GM19463 (cell line): ENCODE measurements around the gene DMKN.

Experiments used
- ATAC-seq: cut with Tn5 transposase; IDR thresholded peaks from one replicate; pipeline ENCODE4 v1.9.1; 2021; ENCODE audit warnings: mild to moderate bottlenecking, moderate library complexity; ENCODE audit not compliant: unreplicated experiment

DMKN gene

GRCh38 chr19:35513628-35514281, at the start of gene DMKN:
TSS of gene DMKN (minus strand) at chr19:35513649. CDS start at chr19:35513475, 174 bp downstream.
- no peak for ATAC-seq

DNA sequence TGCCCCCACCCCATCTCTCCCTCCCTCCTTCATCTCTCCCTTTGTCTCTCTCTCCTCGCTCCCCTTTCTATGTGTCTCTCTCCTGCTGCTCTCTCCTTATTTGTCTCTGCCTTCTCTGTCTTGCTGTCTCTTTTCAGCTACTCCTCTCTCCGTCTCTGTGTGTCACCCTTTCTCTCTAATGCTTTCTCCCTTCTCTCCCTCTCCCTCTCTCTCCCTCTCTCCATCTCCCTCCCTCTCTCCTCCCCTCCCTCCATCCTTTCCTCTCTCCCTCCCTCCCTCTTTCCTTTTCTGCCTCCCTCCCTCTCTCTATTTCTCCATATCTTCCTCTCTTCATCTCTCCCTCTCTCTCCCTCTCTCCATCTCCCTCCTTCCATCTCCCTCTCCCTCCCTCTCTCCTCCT, 49.3 kb upstream of the DMKN start:
- ATAC-seq = no peak

- ATAC-seq = no peak
Measured at GRCh38 chr19:35562336-35562735, 48.9 kb upstream of the DMKN start.

- no peak for ATAC-seq
Measured at GRCh38 chr19:35561436-35561835, 48.0 kb upstream of the DMKN start.

GRCh38 chr19:35560677-35561076, 47.2 kb upstream of the DMKN start:
- no peak for ATAC-seq

- no peak for ATAC-seq
Measured at GRCh38 chr19:35560271-35560670, 46.8 kb upstream of the DMKN start.

DNA sequence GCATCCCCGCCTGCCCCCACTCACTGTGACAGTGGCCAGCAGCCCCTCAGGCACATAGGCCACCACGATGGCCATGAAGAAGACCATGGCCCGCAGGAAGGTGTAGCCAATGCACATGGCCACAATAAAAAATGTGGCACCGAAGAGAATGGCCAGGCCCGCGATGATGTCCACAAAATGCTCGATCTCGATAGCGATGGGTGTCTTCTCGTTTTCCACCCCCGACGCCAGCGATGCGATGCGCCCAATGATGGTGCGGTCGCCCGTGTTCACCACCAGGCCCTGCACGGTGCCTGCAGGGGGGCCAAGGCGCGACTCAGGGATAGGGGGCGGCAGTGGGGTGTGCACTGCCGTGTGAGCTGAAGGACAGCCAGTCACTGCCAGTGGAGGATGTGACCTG, 46.3 kb upstream of the DMKN start:
- no peak for ATAC-seq

DNA sequence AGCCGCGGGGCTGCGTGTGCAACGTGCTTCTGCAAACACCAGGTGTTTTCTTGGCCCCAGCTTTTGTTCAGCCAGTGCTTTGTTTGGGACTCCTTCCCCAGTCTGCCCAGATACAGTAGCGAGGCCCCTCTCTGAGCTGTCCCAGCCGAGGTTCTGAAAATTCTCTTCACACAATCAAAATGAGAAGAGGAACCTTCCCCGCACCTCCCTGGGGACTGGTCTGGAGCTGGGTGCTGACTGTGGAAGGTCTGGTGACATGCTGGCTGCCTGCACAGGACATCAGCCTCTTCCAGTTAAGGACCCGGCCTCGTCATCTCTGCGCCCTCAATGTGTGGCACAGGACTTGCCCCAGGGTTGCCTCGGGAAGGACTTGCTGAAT, 45.8 kb upstream of the DMKN start:
- ATAC-seq = no peak

- no peak for ATAC-seq
Measured at GRCh38 chr19:35558400-35559280, 45.2 kb upstream of the DMKN start.

DNA sequence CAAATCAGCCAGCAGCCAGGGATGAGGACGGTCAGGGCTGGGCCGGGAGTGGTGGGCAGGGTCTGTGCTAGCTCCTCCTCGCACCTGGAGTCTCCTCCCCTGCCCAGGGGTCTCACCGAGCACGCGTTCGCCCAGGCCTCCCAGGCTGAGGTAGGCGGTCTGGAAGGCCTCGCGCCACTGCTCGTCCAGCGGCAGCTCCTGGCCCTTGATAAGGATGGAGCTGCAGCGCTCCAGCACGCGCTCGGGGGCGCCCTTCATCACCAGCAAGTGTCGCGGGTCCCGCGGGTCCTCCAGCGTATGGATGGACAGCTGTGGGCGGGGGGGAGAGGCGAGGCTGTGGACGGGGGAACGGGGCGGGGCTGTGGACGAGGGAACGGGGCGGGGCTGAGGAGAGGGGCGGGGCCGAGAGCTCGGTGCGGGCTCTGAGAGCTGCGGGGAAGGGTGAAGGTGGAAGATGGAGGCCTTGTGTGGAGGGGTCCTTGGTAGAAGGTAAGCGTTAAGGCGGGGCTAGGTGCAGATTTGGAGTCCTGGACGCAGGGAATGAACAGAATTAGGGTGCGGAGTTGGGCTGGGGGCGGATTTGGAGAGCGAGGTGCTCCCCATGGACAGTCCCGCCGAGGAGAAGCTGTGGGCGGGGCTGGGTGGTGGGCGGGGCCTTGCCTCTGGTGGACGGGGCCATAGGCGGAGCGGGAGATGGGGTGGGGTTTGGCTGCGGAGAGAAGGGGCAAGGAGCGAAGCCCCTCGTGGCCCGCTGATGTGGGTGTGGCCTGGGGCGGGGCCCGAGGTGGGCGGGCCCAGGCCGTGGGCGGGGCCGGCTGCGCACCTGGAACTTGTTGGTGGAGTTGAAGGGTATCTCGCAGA, 44.3 kb upstream of the DMKN start:
- ATAC-seq = no peak

DNA sequence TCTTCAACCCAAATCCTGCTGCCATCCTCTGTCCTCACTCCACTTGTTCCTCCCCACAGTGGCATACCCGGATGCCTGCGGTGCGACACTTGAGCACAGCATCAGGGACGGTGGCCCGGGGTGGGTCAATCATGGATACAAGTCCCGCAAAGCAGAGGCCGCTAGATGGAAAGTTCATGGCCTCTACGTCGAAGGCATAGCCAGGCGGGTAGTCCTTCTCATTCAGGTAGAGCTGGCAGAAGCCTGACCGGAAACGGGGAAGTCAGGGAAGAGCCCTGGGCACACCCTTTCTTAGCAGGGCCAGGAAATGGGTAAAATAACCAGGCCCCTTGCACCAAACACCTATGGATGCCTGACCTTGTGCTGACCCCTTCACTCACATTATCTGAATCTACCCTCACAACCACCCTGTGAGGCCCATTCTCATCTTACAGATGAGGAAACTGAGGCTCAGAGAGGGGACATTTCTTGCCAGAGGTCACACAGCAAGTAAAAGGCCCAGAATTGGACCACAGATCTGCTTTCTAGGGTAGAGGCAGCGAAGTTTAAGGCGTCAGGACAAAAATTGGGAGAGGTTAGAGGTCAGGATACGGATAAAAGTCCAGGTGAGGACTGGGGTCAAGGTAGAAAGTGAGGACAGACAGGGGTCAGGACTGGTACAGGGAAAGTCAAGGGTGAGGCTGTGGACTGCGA, 43.5 kb upstream of the DMKN start:
- no peak for ATAC-seq

- ATAC-seq = no peak
Measured at GRCh38 chr19:35556025-35556590, 42.7 kb upstream of the DMKN start.

GRCh38 chr19:35555301-35556005, 42.0 kb upstream of the DMKN start:
- ATAC-seq = no peak

DNA sequence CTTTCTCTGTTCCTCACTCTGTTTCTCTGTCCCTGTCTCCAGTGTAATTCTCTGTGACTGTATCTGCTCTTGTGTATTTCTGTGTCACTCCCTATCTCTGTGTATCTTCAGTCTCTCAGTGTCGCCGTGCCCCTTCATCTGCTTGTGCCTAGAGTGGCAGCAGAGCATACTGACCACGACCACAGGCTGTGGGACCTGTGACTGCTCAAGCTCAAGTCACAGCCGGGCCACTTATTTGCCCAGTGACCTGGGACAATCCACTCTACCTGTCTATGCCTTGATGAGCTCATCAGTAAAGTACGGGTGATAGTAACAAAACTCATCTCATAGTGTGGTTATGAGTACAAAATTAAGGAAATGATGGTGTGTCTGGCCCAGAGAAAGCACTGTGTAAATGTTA, 40.6 kb upstream of the DMKN start:
- ATAC-seq = no peak

DNA sequence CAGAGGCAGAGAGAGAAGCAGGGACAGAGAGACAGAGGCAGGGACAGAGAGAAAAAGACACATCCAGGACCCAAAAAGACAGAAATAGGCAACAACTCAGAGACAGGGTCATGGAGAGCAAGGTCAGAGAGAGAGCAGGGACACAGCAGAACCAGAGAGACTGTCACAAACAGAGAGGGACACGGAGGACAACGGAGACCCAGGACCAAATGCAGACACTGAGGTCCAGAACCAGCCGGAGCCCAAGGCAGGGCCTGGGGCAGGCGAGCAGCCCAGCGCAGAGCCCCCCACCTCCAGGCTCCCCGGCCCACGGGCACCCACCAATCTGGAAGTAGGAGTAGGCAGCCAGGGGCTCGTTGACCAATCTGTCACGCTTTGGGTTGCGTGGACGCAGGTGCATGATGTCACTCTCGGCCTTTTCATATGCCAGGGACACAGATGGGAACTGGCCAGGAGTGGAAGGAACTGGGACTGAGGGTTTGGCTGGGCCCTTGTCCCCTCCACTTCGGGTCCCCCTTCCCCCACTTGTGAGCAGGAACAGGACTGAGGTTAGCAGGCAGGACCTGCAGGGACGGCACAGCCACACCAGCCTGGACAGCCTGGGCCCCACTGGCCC, 40.0 kb upstream of the DMKN start:
- ATAC-seq = no peak

GRCh38 chr19:35552534-35553384, 39.3 kb upstream of the DMKN start:
- no peak for ATAC-seq

- no peak for ATAC-seq
Measured at GRCh38 chr19:35551091-35551810, 37.8 kb upstream of the DMKN start.
